Neutrophil (primary cell): Measurements from ENCODE around the gene ARHGEF40.

Experiments used
- H3K27ac ChIP-seq: fragments of 200-600 bp; sonication (generic); 2 replicates; pipeline ENCODE4 v1.5.1; 2016; ENCODE audit warnings: mild to moderate bottlenecking, moderate library complexity
- H3K27me3 ChIP-seq: fragments of 200-600 bp; sonication (generic); 2 replicates; pipeline ENCODE4 v1.6.0; 2016; ENCODE audit warnings: mild to moderate bottlenecking
- H3K36me3 ChIP-seq: fragments of 200-600 bp; sonication (generic); 2 replicates; pipeline ENCODE4 v1.5.1; 2017
- H3K4me1 ChIP-seq, 2 experiments: fragments of 200-600 bp in 1 of 2; sonication (generic) in 1 of 2; 1 replicate in 1 of 2; 2 replicates in 1 of 2; pipeline versions ENCODE4 v1.5.1 to v1.6.1; 2013 to 2016; ENCODE audit warnings: low read depth in 1 of 2, low read length in 1 of 2, mild to moderate bottlenecking in 1 of 2, moderate library complexity in 1 of 2; ENCODE audit not compliant: control insufficient read depth in 1 of 2, insufficient read depth in 1 of 2
- H3K4me3 ChIP-seq, 2 experiments: fragments of 200-600 bp in 1 of 2; sonication (generic) in 1 of 2; 1 replicate in 1 of 2; 2 replicates in 1 of 2; pipeline ENCODE4 v1.5.1; 2013 to 2016; ENCODE audit warnings: low read depth in 1 of 2, low read length in 1 of 2, mild to moderate bottlenecking in 1 of 2, moderate library complexity in 1 of 2
- H3K9me3 ChIP-seq: fragments of 200-600 bp; sonication (generic); 2 replicates; pipeline ENCODE4 v1.5.1; 2016
- CTCF ChIP-seq: fragments of 200-600 bp; sonication (generic); IDR thresholded peaks from 2 replicates; pipeline ENCODE4 v1.5.1; 2016; ENCODE audit warnings: antibody characterized with exemption

ARHGEF40 gene

GRCh38 chr14:21121122-21121521 lies 51.0 kb downstream of the ARHGEF40 start:
- peaks cover 6% of the 10 kb centered on the region for H3K27me3 ChIP-seq
- no peak overlapping the region for H3K27ac ChIP-seq

GRCh38 chr14:21123429-21123828 lies 53.3 kb downstream of the ARHGEF40 start:
- H3K27me3 ChIP-seq, result peaks cover 6% of the 10 kb centered on the region
- H3K4me3 ChIP-seq, result no peak overlapping the region
- no peaks in the 10 kb centered on the region for H3K36me3 ChIP-seq
- H3K4me1 ChIP-seq, result no peaks in the 10 kb centered on the region
- no peak for TF ChIP-seq CTCF
- no peaks in the 10 kb centered on the region for H3K9me3 ChIP-seq
- H3K27ac ChIP-seq, result no peak overlapping the region

More at GRCh38 chr14:21121122-21121521, 51.0 kb downstream of the ARHGEF40 start:
- no peaks in the 10 kb centered on the region for H3K36me3 ChIP-seq
- no peak for TF ChIP-seq CTCF
- no peak overlapping the region for H3K4me3 ChIP-seq
- no peaks in the 10 kb centered on the region for H3K4me1 ChIP-seq
- no peaks in the 10 kb centered on the region for H3K9me3 ChIP-seq

- TF ChIP-seq CTCF, result no peak
- no peaks in the 10 kb centered on the region for H3K36me3 ChIP-seq
- no peaks in the 10 kb centered on the region for H3K9me3 ChIP-seq
- H3K4me1 ChIP-seq, result no peaks in the 10 kb centered on the region
- no peak overlapping the region for H3K4me3 ChIP-seq
- no peaks in the 10 kb centered on the region for H3K27me3 ChIP-seq
- no peak overlapping the region for H3K27ac ChIP-seq
Observed at GRCh38 chr14:21133901-21134300, 63.8 kb downstream of the ARHGEF40 start.

GRCh38 chr14:21136024-21136423 lies 65.9 kb downstream of the ARHGEF40 start:
- Histone ChIP-seq H3K27ac (no peak overlapping the region), H3K9me3 (no peaks in the 10 kb centered on the region), H3K27me3 (peaks cover 3% of the 10 kb centered on the region), H3K4me3 (no peak overlapping the region), H3K36me3 (no peaks in the 10 kb centered on the region), H3K4me1 (no peaks in the 10 kb centered on the region)
- TF ChIP-seq CTCF, result peak; percentile 41
